Muscle layer of colon (tissue), 2 donors: Measurements from ENCODE around the gene USP9X.
"Not testable (repeated sequence)": the region's sequence is repeated elsewhere in the genome, so short reads cannot be mapped to it uniquely, and the experiment has no call there.

ENCODE experiments used
- H3K27ac ChIP-seq: one replicate; pipeline ENCODE4 v1.7.0; 2013; ENCODE audit warnings: low read depth, mild to moderate bottlenecking, low read length, moderate library complexity
- H3K27me3 ChIP-seq, 2 donors: one replicate each; pipeline ENCODE4 v1.7.0; 2013; ENCODE audit warnings: low read length in 2 of 2, mild to moderate bottlenecking in 2 of 2; ENCODE audit not compliant: insufficient read depth in 2 of 2, control insufficient read depth in 1 of 2
- H3K36me3 ChIP-seq: one replicate; pipeline ENCODE4 v1.7.0; 2013; ENCODE audit warnings: mild to moderate bottlenecking, low read length; ENCODE audit not compliant: insufficient read depth
- H3K4me1 ChIP-seq: one replicate; pipeline ENCODE4 v1.7.0; 2013; ENCODE audit warnings: mild to moderate bottlenecking, low read length; ENCODE audit not compliant: insufficient read depth
- H3K4me3 ChIP-seq, 2 donors: one replicate each; pipeline ENCODE4 v1.7.0; 2013; ENCODE audit warnings: low read length in 2 of 2, low read depth in 1 of 2, mild to moderate bottlenecking in 1 of 2, moderate library complexity in 1 of 2
- H3K9ac ChIP-seq: one replicate; pipeline ENCODE4 v1.7.0; 2013; ENCODE audit warnings: low read length
- H3K9me3 ChIP-seq: one replicate; pipeline ENCODE4 v1.7.0; 2013; ENCODE audit warnings: mild to moderate bottlenecking, low read length
- donor health status: abdominal sarcoma.
- donor health status: Adenocarcinoma of cecum.

Gene USP9X

DNA sequence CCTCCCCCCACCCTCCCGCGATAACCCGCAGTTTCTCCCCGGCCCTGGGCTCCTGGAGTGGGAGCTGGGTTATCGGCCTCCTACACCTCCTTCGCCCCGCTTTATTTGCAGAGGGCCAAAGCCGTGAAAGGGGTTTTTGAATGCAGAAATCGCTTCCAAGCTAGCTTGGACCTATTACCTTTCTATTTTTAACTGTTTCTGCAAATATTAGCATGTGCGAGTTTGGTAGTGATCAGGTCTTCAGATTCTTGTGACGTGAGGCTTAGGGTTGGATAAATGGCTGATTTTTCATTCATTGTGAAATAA, 1.3 kb downstream of the USP9X start:
- H3K27me3 ChIP-seq: no peaks in the 10 kb centered on the region
- peak overlapping the region; percentile 58 to 87 for H3K4me3 ChIP-seq
- H3K4me1 ChIP-seq: peaks cover 40% of the 10 kb centered on the region
- H3K9me3 ChIP-seq: no peaks in the 10 kb centered on the region
- no peaks in the 10 kb centered on the region for H3K36me3 ChIP-seq
- peak overlapping the region; percentile 95 for H3K27ac ChIP-seq
- peak overlapping the region; percentile 63 for H3K9ac ChIP-seq

DNA sequence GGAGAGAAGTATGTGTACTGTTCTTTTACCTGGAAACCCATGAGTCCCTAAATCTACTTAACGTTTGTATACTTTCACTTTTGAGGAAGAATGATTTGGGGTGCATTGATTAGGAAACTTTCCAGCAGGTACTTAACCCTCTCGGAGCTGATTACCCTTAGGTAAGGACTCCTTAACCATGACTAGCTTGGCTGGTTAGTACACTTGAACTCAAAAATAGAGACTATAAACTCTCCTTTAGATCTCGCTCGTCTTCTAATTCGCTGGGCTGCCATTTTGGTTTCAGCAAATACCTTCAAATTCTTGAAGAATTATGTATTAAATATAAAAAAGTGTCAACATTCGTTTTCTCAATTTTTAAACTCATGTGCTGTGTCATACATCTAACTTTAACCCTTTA, 2.0 kb downstream of the USP9X start:
- no peaks in the 10 kb centered on the region for H3K36me3 ChIP-seq
- H3K9me3 ChIP-seq: no peaks in the 10 kb centered on the region
- no peaks in the 10 kb centered on the region for H3K27me3 ChIP-seq
- H3K9ac ChIP-seq: peak overlapping the region; percentile 63
- peak overlapping the region; percentile 18 to 87 for H3K4me3 ChIP-seq
- no peak overlapping the region for H3K27ac ChIP-seq
- peaks cover 40% of the 10 kb centered on the region for H3K4me1 ChIP-seq

DNA sequence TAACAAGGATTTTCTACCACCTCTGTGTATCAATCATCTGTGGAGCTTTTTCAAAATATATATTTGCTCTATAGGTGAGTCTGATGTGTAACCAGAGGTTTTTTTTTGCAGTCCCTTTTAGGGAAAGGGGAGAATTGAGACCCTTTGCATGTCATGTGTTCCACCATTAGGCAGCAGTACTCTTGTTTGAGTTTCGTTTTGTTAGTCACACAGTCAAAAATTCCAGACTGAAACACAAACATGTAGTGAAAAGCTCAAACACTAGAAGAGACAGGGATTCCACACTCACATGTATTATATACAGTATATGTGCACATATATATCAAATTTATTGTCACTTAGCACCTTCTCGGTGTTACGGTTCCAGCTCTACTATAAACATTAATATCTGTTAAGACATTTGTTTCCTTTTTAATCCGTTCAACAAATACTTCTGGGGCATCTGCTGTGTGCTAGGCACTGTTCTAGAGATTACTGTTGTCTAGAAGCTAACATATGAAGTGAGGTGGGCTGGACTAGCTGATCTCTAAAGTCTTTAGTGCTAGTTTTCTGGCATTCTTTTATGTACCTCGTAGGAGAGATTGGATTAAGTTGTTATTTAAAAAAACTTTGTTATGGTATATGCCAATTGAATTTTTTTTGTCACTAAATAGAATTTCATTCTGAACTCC, 5.5 kb downstream of the USP9X start:
- Histone ChIP-seq H3K27ac (no peak overlapping the region), H3K4me3 (no peak overlapping the region), H3K4me1 (peaks cover 48% of the 10 kb centered on the region), H3K36me3 (no peaks in the 10 kb centered on the region), H3K9me3 (no peaks in the 10 kb centered on the region), H3K9ac (no peak overlapping the region), H3K27me3 (no peaks in the 10 kb centered on the region)

GRCh38 chrX:41092776-41093175, 7.5 kb downstream of the USP9X start:
- Histone ChIP-seq H3K4me1 (peaks cover 58% of the 10 kb centered on the region), H3K9me3 (no peaks in the 10 kb centered on the region), H3K36me3 (no peaks in the 10 kb centered on the region), H3K9ac (no peak overlapping the region), H3K27ac (no peak overlapping the region), H3K4me3 (no peak overlapping the region), H3K27me3 (peaks cover 0 to 6% of the 10 kb centered on the region in 2 donors)

GRCh38 chrX:41095174-41095573, 9.9 kb downstream of the USP9X start:
- H3K36me3 ChIP-seq: no peaks in the 10 kb centered on the region
- H3K9ac ChIP-seq: no peak overlapping the region
- peaks cover 46% of the 10 kb centered on the region for H3K4me1 ChIP-seq
- no peaks in the 10 kb centered on the region for H3K9me3 ChIP-seq
- peaks cover 0 to 6% of the 10 kb centered on the region in 2 donors for H3K27me3 ChIP-seq
- no peak overlapping the region for H3K27ac ChIP-seq
- no peak overlapping the region for H3K4me3 ChIP-seq

GRCh38 chrX:41095908-41096307, 10.7 kb downstream of the USP9X start:
- H3K36me3 ChIP-seq: no peaks in the 10 kb centered on the region
- H3K9ac ChIP-seq: no peak overlapping the region
- no peak overlapping the region for H3K4me3 ChIP-seq
- peaks cover 0 to 6% of the 10 kb centered on the region in 2 donors for H3K27me3 ChIP-seq
- no peaks in the 10 kb centered on the region for H3K9me3 ChIP-seq
- peaks cover 40% of the 10 kb centered on the region for H3K4me1 ChIP-seq
- no peak overlapping the region for H3K27ac ChIP-seq

DNA sequence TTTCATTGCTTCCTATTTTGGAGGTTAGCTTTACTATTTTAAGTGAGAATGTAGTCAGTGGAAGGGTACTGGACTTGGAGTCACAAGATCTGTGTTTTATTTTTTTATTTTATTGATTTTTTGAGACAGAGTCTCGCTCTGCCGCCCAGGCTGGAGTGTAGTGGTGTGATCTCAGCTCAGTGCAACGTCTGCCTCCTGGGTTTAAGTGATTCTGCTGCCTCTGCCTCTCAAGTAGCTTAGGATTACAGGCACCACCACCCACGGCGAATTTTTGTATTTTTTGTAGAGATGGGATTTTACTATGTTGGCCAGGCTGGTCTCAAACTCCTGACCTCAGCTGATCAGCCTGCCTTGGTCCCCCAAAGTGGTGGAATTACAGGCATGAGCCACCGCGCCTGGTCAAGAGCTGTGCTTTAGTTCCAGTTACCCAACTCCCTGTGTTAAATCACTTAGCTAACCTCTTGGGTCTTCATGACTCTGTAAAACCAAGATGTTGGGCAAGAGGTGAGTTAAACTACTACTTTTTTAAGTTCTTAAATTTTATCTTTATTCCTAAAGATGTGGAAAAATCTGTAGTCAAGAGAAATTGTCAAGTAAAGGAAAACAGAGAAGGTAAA, 11.2 kb downstream of the USP9X start:
- Histone ChIP-seq H3K27me3 (peaks cover 0 to 6% of the 10 kb centered on the region in 2 donors), H3K9me3 (no peaks in the 10 kb centered on the region), H3K27ac (no peak overlapping the region), H3K4me1 (peaks cover 36% of the 10 kb centered on the region), H3K4me3 (no peak overlapping the region), H3K9ac (no peak overlapping the region), H3K36me3 (no peaks in the 10 kb centered on the region)

DNA sequence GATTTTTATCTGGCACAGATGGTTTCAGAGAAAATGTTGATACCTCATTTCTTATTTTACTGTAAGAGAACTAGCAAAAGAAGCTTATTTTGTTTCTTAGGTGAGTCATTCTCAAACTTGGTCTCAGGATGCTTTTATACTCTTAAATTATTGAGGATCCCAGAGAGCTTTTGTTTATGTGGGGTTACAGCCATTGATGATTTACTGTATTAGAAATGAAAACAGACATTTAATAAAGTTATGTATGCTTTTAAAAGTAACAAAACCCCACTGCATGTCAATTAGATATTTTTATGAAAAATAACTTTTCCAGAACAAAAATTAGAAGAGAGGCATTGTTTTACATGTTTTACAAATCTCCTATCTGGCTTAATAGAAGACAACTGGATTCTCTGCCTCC, 12.1 kb downstream of the USP9X start:
- H3K9ac ChIP-seq: no peak overlapping the region
- no peaks in the 10 kb centered on the region for H3K36me3 ChIP-seq
- H3K27me3 ChIP-seq: peaks cover 0 to 6% of the 10 kb centered on the region in 2 donors
- no peak overlapping the region for H3K4me3 ChIP-seq
- no peaks in the 10 kb centered on the region for H3K9me3 ChIP-seq
- no peak overlapping the region for H3K27ac ChIP-seq
- peaks cover 35% of the 10 kb centered on the region for H3K4me1 ChIP-seq

- Histone ChIP-seq H3K4me3 (no peak overlapping the region), H3K27me3 (peaks cover 0 to 6% of the 10 kb centered on the region in 2 donors), H3K36me3 (no peaks in the 10 kb centered on the region), H3K9me3 (no peaks in the 10 kb centered on the region), H3K27ac (no peak overlapping the region), H3K4me1 (peaks cover 31% of the 10 kb centered on the region), H3K9ac (no peak overlapping the region)
Measured at GRCh38 chrX:41100200-41100599, 15.0 kb downstream of the USP9X start.

DNA sequence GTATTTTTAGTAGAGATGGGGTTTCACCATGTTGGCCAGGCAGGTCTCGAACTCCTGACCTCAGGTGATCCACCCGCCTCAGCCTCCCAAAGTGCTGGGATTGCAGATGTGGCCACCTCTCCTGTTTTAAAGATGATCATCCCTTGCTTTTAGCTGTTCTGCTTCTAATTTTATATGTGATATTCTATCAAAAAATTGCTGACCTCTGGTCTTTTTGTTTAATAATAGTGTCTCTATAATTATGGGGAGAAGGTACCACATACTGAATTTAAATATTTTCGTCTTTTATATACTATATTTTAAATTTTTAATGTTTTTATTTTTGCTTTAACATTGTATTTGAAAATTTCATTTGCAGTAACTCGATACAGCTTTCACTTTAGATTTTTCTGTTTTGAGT, 15.6 kb downstream of the USP9X start:
- Histone ChIP-seq H3K4me1 (peaks cover 25% of the 10 kb centered on the region), H3K9ac (no peak overlapping the region), H3K36me3 (no peaks in the 10 kb centered on the region), H3K27ac (no peak overlapping the region), H3K9me3 (no peaks in the 10 kb centered on the region), H3K27me3 (peaks cover 0 to 6% of the 10 kb centered on the region in 2 donors), H3K4me3 (no peak overlapping the region)

- Histone ChIP-seq H3K9ac (no peak overlapping the region), H3K27me3 (no peaks in the 10 kb centered on the region), H3K9me3 (no peaks in the 10 kb centered on the region), H3K4me3 (no peak overlapping the region), H3K27ac (no peak overlapping the region), H3K4me1 (peaks cover 22% of the 10 kb centered on the region), H3K36me3 (no peaks in the 10 kb centered on the region)
Measured at GRCh38 chrX:41105005-41105404, 19.8 kb downstream of the USP9X start.

DNA sequence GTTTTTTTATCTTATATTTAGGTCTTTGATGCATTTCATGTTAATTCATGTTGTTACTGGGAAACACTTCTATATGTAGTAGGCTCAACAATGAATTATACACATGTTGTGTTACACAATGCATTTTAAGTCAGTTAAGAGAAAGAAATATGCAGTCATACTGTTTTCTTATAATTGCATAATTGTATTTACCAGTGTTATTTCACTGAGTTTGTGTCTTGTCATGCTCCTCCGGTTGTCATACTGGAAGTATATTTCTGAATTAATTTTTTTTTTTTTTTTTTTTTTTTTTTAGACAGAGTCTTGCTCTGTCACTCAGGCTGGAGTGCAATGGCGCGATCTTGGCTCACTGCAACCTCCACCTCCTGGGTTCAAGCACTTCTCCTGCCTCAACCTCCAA, 21.0 kb downstream of the USP9X start:
- peaks cover 31% of the 10 kb centered on the region for H3K4me1 ChIP-seq
- not testable (repeated sequence) for H3K27ac ChIP-seq

More for the DNA sequence above, 21.0 kb downstream of the USP9X start:
- H3K9me3 ChIP-seq, H3K36me3 ChIP-seq, H3K27me3 ChIP-seq, H3K9ac ChIP-seq, H3K4me3 ChIP-seq: not testable (repeated sequence)
